ENCODE data around the gene IGF1R.
"Not testable (repeated sequence)": the region's sequence is repeated elsewhere in the genome, so short reads cannot be mapped to it uniquely, and the experiment has no call there.

IGF1R gene

DNA sequence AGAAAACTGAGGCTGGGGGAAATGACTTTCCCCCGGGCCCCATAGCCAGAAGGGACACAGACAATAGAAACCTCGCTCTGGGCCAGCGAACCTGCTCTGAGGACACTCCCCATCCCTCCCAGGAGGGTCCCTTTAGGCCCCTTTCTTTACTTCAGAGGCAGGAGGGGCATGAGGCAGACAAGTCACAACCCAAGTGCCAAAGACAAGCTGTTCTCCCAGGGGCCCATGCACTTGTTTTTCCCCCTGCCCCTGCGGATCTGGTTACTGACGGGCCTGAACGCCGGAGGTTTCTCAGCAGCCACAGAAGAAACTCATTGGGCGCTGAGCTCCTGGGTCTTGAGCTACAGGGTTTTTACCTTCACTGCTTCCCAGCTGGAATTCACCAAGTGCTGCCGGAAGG is 349.4 kb downstream of the IGF1R start:
- DNase-seq (ENCODE audit: low read depth in 2 of 2), result no peak

DNA sequence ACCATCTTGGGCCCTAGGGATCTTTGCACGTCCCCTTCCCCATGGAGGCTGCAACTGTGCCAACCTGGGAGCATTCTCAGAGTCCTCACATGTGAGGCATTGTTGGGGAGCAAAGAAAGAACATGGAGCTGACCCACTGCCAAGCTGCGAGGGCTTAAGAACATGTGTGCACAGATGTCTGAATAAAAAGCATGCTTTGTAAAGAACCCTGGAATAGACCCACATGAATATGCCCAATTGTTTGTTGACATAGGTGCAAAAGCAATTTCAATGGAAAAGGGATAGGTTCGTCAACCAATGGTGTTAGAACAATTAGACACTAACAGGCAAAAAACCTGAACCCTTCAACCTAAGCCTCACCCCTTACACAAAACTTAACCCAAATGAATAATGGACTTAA is 349.9 kb downstream of the IGF1R start:
- DNase-seq (ENCODE audit: low read depth in 2 of 2), result no peak

DNA sequence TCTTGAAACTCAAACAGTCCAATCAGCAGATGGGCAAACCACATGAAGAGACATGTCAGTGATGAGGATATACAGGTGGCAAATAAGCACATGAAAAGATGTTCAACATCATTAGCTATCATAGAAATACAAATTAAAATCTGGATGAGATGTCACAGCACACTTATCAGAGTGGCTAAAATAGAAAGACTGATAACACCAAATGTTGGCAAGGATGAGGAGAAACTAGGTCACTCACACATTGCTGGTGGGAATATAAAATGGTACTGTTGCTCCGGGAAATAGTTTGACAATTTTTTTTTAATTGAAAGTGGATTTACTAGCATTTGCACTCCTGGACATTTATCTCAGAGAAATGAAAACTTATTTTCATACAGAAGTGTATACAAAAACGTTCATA is 350.9 kb downstream of the IGF1R start:
- DNase-seq (ENCODE audit: low read depth in 2 of 2), result no peak

DNA sequence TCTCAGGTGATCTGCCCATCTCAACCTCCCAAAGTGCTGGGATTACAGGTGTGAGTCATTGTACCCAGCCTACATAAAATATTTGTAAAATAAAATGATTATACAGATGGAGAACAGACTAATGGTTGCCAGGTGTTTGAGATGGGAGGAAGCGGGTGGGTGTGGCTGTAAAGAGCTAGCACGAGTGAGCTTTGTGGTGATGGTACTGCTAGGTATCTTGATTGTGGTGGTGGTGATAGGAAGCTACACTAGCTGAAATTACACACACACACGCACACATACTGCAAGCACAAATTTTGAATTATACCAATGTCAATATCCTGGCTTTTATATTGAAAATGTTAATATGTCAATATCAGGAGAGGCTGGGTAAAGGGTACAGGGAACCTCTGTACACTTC is 353.9 kb downstream of the IGF1R start:
- no peak for DNase-seq (ENCODE audit: low read depth in 2 of 2)

DNA sequence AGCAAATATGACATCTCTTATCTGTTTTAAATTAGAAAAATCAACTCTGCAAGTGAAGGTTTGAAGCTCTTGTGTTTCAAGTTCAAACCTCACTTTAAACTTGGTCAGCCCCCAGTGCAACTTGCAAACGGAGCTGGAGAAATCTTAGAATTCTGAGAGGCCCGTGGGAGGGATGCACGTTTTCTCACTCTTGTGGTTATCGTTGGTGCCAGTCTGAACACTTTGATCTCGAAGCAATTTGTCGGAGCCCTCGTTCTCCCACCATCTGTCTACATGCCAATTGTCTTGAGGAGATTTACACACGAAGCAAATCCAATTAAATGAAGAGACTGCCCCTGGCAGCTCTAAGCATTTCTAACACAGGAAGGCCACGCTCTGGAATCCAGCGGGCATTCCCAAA is 355.0 kb downstream of the IGF1R start:
- not testable (repeated sequence) for DNase-seq (ENCODE audit: low read depth in 2 of 2)

DNA sequence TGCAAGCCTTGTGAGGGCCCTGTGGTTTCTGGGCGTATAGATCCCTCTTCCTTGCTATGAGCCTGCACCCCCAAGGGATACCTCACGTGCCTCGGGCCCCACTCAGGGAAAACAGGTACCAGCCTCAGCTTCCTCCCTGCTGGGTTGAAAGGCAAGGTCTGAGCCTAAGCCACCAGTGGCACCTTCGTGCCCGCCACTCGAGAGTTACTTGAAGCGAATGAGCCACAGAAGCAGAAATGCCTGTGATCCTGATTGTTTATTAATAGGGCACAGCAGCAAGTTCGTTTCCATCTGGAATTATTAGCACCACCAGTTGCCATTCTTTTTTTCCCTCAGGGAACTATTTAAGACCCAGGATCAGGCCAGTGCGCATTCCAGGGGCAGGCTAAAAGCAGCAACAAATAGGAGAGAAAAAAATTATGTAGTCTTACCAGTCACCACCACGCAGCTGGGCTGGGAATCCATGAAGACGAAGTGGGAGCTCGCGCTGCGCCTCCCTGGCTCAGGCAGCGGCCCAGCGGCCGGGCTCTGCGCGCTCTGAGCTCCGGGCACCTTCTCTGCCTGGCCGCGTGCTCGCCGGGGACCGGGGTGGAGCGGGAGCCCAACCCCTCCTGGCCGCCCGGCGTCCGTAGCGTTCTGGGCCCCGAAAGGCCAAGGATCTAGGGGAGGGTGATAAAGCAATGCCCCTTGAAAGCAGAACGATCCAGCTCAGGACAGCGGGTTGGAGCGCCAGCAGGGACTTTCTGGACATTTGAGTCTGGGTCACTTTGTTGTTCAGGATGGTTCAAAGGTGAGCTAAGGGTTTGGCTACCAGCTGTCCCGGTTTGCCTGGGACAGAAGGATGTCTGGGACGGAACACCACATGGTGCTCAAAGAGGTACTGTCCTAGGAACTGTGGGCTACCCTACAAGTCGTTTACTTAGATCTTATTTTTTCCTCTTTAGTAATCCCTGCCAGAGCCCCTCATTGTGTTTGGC is 356.9 kb downstream of the IGF1R start:
- DNase-seq (ENCODE audit: low read depth in 2 of 2), result not testable (repeated sequence)

DNA sequence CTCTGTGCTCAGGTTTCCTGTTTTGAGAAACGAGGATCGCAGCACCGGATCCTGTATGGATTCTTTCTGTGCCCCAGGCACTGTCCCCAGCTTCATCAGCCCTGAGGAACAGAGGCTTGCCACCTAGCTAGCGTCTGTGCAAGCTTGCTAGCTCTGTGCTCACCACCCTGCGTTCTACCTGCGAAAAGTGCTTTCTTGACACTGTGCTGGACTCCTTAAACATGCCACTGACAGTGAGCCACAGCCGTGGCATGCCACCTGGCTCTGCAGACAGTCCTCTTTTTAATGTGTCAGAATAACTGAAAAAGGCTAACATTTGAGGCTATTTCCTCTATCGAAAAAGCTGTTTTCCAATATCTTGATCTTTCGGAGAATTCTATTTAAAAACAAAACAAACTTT is 357.8 kb downstream of the IGF1R start:
- DNase-seq (ENCODE audit: low read depth in 2 of 2), result no peak

DNA sequence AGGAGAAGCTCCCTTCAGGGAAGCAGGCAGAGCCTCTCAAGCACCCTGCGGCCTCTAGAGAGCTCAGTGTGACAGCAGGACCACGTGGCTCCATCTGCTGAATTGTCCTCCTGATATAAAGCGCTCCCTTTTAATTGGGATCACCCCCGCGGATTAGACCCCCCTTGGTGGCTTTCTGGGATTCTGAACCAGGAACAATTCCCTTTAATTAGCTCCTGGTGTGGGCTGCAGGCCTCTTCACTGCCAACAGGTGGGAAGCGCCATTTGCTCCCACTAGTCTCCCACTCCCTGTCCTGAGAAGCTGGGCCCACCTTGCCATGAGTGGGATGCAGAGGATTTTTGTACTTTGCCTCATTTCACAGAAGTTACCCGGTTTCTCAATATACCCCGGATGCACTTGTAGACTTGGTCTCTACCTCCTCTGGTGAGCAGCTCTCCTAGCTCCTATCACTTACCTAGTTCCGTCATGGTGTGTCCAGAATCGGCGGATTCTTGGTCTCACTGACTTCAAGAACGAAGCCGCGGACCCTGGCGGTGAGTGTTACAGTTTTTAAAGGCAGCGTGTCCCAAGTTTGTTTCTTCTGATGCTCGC is 358.7 kb downstream of the IGF1R start:
- DNase-seq (ENCODE audit: low read depth in 2 of 2), result no peak

DNA sequence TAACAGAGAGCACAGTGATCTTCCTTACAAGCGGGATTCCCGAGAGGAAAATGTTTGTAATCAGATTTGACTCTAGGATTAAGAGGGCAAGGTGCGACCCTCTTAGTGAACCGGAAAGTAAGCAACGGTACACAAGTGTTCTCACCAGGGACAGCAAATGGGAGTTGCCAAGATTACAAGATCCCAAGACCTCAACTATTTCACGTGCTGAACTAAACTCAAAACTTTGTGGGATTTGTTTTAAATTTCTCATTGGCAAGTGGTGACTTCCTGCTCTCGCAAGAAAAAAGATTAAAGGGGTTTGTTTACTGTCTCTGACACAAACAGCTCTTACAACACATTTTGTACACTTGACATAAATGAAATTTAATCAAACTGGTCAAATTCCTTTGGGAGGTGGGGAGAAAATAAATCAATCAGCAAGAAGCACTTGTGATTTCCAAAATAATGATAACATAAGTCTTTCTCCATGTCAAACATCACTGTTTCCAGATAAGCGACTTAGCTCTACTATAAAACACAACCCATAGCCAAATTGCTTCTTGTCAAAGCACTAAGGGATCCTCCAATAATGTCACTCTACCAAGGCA is 361.5 kb downstream of the IGF1R start:
- no peak for DNase-seq (ENCODE audit: low read depth in 2 of 2)

DNA sequence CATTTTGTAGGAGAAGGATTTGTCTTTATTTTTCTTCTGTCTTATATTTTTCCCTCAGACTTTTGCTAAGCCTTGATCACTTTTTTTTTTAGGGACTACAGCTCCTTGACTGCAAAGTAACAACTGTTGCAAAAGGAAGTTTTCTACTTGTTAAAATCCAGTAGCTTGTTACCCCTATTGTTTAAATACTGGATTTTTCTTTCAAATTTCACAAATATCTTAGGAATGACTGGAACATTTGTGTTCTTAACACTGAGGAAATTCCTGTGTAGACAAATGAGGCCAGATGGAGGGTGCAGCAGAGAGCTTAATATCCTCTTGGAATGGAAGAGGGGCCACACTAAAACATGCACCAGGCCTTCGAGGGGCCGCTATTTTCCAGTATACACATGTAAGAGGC is 362.4 kb downstream of the IGF1R start:
- DNase-seq (ENCODE audit: low read depth in 2 of 2), result no peak
